Stimulated activated CD8-positive, alpha-beta memory T cell treated with anti-CD3 and anti-CD28 coated beads, Interleukin-2, amount 100 ng/mL, for 1 hour (primary cell): ENCODE results near the gene CPM.

Experiments
- DNase-seq, 2 donors: peaks; one replicate each; pipeline ENCODE4 v3.0.0-alpha.2; 2020; ENCODE audit warnings: low read depth in 2 of 2

The CPM gene

DNA sequence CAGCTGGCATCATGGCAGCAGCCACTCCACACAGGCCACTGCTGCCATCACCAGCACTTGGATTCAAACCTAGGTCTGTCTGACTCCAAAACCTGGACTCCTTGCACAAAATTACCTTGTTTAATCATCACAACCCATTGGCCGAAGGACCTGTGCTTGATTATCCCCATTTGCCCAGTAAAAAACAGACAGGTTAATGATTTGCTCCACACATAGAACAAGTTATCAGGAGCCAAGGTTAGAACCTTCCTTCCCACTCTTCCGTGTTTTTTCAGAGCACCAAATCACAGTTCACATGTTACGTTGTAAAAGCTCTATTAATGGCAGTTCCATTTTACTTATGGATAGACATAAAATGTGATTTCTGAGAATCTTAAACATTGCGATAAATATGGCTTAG is 23.5 kb upstream of the CPM start:
- no peak for DNase-seq

GRCh38 chr12:68954811-68955210 is 21.8 kb upstream of the CPM start:
- DNase-seq, result no peak

- no peak for DNase-seq
Measured at GRCh38 chr12:68953536-68953935, 20.6 kb upstream of the CPM start.

DNA sequence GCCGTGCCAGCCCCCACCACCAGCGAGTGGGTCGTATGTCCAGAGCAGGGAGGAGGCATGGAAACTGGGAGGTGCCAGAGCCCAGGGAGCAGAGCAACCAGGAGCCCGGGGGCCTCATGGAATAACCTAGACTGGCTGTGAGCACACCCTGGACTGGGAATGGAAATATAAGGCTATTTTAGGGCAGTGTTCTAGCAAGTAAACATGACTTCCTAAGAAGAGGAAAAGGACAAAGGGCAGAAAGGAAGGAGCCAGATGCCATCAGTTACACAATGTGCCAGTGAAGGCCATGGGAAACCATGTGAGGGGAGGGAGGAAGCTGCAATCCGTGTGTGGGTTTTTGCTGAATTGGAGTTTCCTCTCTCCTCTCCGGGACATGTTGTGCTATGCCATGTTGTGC is 18.7 kb upstream of the CPM start:
- DNase-seq, result no peak

- DNase-seq, result no peak
Measured at GRCh38 chr12:68950511-68950910, 17.5 kb upstream of the CPM start.

GRCh38 chr12:68945255-68945654 is 12.3 kb upstream of the CPM start:
- no peak for DNase-seq

DNA sequence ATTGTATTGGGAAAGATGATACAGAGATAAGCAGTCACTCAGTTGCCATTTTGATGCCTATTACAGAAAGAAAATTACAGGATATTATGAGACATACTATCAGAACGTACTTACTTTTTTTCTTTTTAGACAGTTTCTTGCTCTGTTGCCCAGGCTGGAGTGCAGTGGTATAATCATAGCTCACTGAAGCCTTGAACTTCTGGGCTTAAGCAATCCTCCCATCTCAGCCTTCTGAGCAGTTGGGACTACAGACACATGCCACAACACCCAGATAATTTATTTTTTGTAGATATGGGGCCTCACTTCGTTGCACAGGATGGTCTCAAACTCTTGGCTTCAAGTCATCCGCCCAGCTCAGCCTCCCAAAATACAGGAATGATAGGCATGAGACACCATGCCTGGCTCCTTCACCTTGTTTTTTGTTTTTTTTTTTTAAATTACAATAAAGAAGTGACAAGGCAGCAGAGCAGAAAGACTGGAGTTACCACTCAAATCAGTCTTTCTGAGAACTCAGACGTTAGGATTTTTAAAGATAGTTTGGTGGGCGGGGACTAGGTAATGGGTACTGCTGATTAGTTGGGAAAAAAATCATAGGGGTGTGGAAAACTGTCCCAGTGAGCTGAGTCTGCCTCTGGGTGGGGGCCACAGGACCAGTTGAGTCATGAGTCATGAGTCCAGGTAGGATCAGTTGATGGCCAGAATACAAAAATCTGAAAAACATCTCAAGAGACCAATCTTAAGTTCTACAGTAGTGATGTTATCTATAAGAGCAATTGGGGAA is 11.5 kb upstream of the CPM start:
- DNase-seq, result no peak

- no peak for DNase-seq
Measured at GRCh38 chr12:68943848-68944247, 10.9 kb upstream of the CPM start.

DNA sequence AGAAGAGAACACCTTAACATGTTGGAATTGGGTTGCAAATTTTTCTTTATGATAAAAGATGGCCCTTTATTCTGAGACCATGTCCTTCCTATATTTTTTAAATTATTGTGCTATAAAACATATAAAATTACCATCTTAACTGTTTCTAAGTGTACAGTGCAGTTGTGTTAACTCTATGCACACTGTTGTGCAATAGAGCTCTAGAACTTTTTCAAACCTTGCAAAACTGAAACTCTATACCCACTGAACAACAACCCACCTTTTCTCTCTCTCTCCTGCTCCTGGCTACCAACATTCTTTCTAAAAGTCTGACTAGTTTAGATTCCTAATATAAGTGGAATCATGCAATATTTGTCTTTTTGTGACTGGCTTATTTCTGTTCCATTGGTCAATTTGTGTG is 7.8 kb upstream of the CPM start:
- no peak for DNase-seq

- DNase-seq, result no peak
Measured at GRCh38 chr12:68939505-68939904, 6.5 kb upstream of the CPM start.

DNA sequence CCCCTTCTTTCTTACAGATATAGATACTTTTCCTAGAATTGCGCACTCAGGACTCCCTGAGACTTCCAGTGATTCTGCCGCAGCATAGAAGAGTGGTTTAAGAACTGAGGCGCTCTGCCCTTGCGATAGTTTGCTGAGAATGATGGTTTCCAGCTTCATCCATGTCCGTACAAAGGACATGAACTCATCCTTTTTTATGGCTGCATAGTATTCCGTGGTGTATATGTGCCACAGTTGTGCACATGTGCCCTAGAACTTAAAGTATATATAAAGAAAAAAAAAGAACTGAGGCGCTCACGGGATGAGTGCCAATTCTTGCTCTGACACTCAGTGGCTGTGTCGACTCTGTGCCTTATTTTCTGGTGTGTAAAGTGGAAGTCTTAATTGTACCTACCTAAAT is 1.4 kb upstream of the CPM start:
- DNase-seq, result no peak

DNA sequence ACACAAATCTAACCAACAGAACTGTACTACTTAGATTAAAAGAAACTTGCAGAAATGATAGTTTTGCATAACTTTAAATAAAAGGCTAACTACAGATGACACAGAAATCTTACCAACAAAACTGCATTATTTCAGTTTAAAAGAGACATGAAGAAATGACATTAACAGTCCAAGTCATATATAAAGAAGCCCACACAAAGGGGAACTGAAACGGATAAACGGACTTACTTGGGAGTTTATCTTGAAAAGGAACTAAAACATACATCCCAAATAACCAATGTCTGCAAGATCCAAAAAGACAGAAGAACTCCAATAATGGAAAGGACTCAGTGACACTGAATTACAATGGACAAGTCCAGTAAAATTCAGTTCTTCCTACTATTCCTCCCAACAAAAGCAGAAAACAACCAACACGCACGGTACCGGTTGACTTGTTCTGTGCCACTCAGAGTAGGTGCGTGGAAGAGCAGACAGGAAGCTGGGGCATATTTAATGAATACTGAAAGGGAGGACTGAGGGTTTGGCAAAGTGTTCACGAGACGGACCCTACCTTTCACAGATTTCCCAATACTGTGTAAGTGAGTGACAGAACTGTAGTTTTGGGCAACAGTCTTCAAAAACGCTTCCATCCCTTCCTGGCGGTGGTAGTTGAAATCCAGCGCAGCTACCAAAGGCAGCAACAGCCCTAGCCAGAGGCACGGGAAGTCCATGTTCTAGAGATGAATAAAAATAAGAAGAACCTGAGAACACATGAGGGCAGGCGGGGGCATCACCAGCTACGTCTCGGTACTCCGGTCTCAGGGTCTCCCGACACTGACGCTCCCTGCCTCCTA is 627 bp downstream of the CPM start:
- DNase-seq, result no peak

DNA sequence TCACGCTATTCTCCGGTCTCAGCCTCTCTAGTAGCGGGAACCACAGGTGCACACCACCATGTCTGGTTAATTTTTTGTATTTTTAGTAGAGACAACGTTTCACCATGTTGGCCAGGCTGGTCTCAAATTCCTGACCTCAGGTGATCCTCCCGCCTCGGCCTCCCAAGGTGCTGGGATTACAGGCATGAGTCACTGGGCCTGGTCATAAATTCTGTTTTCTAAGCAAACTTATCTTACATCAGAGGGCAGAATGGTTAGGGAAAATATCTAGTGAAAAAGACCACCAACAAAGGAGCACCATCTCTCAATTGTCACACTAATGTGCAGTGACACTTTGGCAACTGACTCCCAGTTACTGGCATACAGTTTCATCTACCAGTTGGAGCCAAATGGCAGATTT is 2.8 kb downstream of the CPM start:
- DNase-seq, result no peak

DNA sequence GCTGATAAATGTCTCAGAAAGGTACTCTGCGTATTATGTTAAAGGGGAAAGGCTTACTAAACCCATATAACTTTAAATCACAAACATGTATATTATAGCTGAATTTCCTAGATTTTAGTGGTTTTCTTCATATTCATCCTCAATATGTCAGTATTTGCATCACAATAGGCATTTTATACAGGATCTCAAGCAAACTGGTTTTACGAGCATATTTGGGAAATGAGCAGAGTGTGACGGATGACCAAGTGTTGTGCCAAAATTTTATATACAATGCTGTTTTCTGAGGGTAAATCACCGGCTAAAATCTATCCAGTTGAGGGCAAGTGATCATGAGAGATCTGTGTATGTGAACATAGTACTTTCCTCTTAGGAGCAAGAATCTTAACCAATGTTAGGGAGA is 8.4 kb downstream of the CPM start:
- no peak for DNase-seq

GRCh38 chr12:68919581-68920239 is 13.3 kb downstream of the CPM start:
- DNase-seq, result no peak

DNA sequence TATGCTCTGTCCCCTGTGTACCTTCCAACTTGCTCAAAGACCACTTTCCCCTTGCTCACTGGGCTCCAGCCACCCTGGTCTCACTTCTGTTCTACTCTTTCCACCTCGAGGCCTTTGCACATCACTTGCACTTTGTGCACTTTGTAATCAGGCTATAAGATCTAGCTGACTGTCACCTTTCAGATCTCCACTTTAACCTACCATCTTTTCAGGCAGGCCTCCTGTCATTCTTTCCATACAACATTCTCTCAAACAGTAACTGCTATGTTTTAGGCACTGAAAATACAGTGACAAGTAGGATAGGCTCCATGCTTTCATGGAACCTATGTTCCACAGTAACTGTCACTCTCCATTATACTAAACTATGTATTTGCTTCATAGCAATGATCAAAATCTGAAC is 14.0 kb downstream of the CPM start:
- no peak for DNase-seq

DNA sequence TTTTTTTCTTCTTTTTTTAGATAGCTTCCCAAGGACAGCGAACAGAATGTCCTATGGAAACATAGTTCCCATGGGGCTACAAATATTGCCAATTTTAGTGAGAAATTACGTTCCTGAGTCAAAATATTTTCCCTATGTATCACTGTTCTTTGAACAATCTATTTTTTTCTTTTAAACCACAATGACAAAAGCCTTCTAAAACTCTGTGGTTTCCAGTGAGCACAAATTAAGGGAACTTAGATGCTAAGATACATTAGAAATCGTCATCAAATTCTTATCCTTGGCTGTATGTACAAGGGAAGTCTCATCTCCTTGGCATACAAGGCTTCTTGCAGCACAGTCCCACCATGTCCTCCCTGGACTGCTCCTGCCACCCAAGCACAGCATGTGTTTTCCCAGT is 17.9 kb downstream of the CPM start:
- no peak for DNase-seq

DNA sequence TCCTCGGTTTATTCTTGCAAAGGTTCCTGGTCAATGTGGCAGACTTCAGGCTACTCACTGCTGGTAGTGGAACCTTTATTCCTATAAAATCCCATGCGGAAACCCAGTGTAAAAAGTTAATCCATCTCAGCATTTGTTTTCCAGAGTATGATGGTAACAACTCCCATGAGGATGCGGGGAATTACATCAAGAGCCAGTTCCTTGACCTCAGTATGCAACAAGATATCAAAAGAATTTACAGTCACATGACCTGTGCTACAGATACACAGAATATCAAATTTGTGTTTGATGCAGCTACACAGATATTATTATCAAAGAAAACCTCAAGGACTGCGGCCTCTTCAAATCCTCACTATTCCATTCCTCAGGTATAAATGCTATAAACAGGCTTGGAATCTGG is 19.3 kb downstream of the CPM start:
- DNase-seq, result no peak

DNA sequence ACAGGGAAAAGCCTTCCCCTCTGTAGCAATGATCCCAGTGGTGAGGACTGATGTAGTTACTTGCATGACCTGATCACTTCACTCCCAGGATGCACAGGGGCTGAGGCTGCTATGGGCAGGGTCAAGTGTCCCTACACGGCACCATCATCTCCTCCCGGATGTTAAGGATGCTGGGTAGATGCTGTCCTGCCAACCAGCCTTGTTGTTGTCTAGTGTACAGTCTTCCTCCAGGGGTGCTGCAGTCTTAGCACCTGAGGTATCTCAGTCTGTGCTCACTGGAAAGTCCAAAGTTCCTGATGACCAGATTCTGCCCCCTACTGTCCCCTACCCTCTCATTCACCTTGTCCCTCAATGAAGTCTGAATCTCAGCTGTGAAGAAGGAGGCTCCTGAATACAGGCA is 20.1 kb downstream of the CPM start:
- no peak for DNase-seq

GRCh38 chr12:68911197-68911718 is 21.7 kb downstream of the CPM start:
- no peak for DNase-seq

- DNase-seq, result no peak
Measured at GRCh38 chr12:68910128-68910527, 22.8 kb downstream of the CPM start.

DNA sequence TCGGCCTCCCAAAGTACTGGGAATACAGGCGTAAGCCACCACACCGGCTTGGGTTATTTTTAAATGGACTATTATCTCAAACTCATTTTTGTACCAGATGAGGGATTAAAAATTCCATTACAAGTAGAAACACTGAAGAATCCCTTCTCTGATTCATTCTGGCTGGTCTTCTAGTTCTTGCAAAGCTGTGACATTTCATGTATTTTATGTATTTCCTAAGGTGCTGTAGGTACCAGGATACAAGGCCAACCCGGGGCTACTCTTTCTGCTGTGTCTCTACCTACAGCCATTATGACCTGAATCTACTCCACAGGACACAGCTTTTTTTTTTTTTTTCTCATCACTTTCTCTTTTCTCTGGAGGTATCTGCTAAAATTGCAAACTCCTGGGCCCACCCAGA is 24.9 kb downstream of the CPM start:
- DNase-seq, result no peak

DNA sequence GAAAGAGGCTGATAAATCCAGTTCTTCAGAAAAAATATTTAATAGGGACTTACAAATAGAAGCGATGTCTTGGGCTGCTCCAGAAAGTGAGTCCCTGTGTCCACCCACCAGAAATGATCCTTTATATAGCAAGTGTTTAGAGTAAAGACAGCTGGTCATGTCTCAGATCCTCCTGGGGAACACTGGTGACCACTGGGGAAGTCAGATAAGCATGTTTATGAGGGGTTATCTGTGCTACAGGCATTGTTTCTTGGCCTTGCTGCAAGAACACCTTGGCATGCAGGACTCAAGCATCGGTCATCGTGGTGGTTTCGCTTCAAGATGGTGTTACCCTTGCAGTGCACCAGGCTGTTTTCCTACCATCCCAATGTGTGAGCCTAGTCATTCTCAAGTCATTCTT is 27.2 kb downstream of the CPM start:
- DNase-seq, result no peak
